GF-D8 (cell line): ENCODE measurements around the gene ANKRD55.

Experiments used
- DNase-seq: peaks from one replicate; lab custom pipeline; 2025; lab: John Stamatoyannopoulos, UW

ANKRD55 gene

GRCh38 chr5:56078278-56079156 is 154.6 kb downstream of the ANKRD55 start:
- DNase-seq = no peak

GRCh38 chr5:56077796-56078233 is 155.3 kb downstream of the ANKRD55 start:
- no peak for DNase-seq

GRCh38 chr5:56076486-56076885 is 156.6 kb downstream of the ANKRD55 start:
- no peak for DNase-seq

GRCh38 chr5:56075361-56075760 is 157.8 kb downstream of the ANKRD55 start:
- DNase-seq = no peak

- no peak for DNase-seq
These were observed 160.0 kb downstream of the ANKRD55 start for GRCh38 chr5:56072863-56073766.

- no peak for DNase-seq
These were observed 161.7 kb downstream of the ANKRD55 start for GRCh38 chr5:56071470-56071869.

- DNase-seq = no peak
These were observed 162.2 kb downstream of the ANKRD55 start for GRCh38 chr5:56070851-56071465.

GRCh38 chr5:56069652-56070226 is 163.4 kb downstream of the ANKRD55 start:
- no peak for DNase-seq

- no peak for DNase-seq
These were observed 166.1 kb downstream of the ANKRD55 start for GRCh38 chr5:56066931-56067450.

GRCh38 chr5:56064984-56065383 is 168.1 kb downstream of the ANKRD55 start:
- no peak for DNase-seq

- no peak for DNase-seq
These were observed 172.6 kb downstream of the ANKRD55 start for GRCh38 chr5:56060276-56061110.

GRCh38 chr5:56059854-56060253 is 173.3 kb downstream of the ANKRD55 start:
- no peak for DNase-seq

GRCh38 chr5:56056875-56057274 is 176.3 kb downstream of the ANKRD55 start:
- DNase-seq = no peak

- no peak for DNase-seq
These were observed 177.3 kb downstream of the ANKRD55 start for GRCh38 chr5:56055859-56056258.

- DNase-seq = no peak
These were observed 177.8 kb downstream of the ANKRD55 start for GRCh38 chr5:56055287-56055686.

- DNase-seq = no peak
These were observed 178.5 kb downstream of the ANKRD55 start for GRCh38 chr5:56054666-56055065.

- DNase-seq = no peak
These were observed 179.8 kb downstream of the ANKRD55 start for GRCh38 chr5:56053363-56053762.

GRCh38 chr5:56052735-56053134 is 180.4 kb downstream of the ANKRD55 start:
- no peak for DNase-seq

- DNase-seq = no peak
These were observed 182.4 kb downstream of the ANKRD55 start for GRCh38 chr5:56050551-56051255.
